Breast epithelium (tissue), 3 donors: ENCODE results near the gene ADARB2.

Experiments used
- POLR2AphosphoS5 ChIP-seq, 3 donors: sonication (generic); formaldehyde crosslinking; IDR thresholded peaks; one replicate each; pipeline ENCODE4 v1.6.1; 2017; ENCODE audit warnings: antibody characterized with exemption in 3 of 3
- TF ChIP-seq, protein P1 (sequence below), 3 donors: fragments of 450-650 bp; IDR thresholded peaks; one replicate each; pipeline ENCODE4 v1.5.1; 2016 to 2017; ENCODE audit warnings: antibody characterized with exemption in 3 of 3, mild to moderate bottlenecking in 3 of 3, moderate library complexity in 3 of 3

DNA sequence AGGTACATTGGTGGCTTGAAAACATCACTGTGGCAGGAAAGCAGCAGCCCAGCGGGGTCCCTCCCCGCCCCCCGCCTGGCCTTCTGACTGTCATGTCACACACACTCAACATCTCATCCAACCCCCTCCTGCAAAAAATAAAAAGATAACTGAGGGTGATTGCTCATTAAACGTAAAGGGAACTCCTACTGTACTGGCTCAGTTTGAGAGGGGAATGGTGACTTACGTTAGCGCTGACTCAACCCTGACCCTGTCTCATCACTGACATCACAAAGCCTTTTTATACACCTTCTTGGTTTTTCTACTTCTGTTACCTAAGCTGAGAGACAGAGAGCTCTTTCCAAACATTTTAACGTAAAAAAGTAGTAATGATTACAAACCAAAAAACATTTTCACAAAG is 48.8 kb downstream of the ADARB2 start:
- TF ChIP-seq, protein P1, sequence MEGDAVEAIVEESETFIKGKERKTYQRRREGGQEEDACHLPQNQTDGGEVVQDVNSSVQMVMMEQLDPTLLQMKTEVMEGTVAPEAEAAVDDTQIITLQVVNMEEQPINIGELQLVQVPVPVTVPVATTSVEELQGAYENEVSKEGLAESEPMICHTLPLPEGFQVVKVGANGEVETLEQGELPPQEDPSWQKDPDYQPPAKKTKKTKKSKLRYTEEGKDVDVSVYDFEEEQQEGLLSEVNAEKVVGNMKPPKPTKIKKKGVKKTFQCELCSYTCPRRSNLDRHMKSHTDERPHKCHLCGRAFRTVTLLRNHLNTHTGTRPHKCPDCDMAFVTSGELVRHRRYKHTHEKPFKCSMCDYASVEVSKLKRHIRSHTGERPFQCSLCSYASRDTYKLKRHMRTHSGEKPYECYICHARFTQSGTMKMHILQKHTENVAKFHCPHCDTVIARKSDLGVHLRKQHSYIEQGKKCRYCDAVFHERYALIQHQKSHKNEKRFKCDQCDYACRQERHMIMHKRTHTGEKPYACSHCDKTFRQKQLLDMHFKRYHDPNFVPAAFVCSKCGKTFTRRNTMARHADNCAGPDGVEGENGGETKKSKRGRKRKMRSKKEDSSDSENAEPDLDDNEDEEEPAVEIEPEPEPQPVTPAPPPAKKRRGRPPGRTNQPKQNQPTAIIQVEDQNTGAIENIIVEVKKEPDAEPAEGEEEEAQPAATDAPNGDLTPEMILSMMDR (IDR thresholded peaks at IDR 0.05): no peak
- TF ChIP-seq POLR2AphosphoS5 (IDR thresholded peaks at IDR 0.05): no peak
